ENCODE results near the gene OR4F6. TPM values are rescaled to one million over a fixed set of nuclear protein-coding genes. Genes with fewer than 3 reads are reported as not detected.

Gene OR4F6
- total RNA-seq, 2 donors from 2014 or later: not detected

DNA sequence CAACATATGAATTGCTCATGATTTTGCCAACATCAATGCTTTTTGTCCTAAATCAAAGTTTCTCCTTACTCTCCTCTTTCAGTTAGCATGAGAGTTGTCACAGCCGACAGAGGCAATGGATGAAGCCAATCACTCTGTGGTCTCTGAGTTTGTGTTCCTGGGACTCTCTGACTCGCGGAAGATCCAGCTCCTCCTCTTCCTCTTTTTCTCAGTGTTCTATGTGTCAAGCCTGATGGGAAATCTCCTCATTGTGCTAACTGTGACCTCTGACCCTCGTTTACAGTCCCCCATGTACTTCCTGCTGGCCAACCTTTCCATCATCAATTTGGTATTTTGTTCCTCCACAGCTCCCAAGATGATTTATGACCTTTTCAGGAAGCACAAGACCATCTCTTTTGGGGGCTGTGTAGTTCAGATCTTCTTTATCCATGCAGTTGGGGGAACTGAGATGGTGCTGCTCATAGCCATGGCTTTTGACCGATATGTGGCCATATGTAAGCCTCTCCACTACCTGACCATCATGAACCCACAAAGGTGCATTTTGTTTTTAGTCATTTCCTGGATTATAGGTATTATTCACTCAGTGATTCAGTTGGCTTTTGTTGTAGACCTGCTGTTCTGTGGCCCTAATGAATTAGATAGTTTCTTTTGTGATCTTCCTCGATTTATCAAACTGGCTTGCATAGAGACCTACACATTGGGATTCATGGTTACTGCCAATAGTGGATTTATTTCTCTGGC is 2.5 kb downstream of the OR4F6 start:
- Histone ChIP-seq H3K36me3 (ENCODE audit: control insufficient read depth, insufficient read depth, low read length) (no peaks in the 10 kb centered on the region), H3K27ac (ENCODE audit: low read depth, low read length) (no peak overlapping the region), H3K9ac (ENCODE audit: extremely low read depth, low read length, poor library complexity, severe bottlenecking) (no peak overlapping the region), H3K4me1 (ENCODE audit: control insufficient read depth, insufficient read depth, low read length) (no peaks in the 10 kb centered on the region), H3K9me3 (ENCODE audit: control insufficient read depth, low read length) (no peaks in the 10 kb centered on the region), H3K4me3 (ENCODE audit: low read length) (no peak overlapping the region), H3K27me3 (ENCODE audit: control insufficient read depth, insufficient read depth, low read length, poor library complexity, severe bottlenecking) (no peaks in the 10 kb centered on the region)
- DNase-seq: no peak
- TF ChIP-seq, protein P1, sequence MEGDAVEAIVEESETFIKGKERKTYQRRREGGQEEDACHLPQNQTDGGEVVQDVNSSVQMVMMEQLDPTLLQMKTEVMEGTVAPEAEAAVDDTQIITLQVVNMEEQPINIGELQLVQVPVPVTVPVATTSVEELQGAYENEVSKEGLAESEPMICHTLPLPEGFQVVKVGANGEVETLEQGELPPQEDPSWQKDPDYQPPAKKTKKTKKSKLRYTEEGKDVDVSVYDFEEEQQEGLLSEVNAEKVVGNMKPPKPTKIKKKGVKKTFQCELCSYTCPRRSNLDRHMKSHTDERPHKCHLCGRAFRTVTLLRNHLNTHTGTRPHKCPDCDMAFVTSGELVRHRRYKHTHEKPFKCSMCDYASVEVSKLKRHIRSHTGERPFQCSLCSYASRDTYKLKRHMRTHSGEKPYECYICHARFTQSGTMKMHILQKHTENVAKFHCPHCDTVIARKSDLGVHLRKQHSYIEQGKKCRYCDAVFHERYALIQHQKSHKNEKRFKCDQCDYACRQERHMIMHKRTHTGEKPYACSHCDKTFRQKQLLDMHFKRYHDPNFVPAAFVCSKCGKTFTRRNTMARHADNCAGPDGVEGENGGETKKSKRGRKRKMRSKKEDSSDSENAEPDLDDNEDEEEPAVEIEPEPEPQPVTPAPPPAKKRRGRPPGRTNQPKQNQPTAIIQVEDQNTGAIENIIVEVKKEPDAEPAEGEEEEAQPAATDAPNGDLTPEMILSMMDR (conservative IDR thresholded peaks at IDR 0.05): no peak
- Mint-ChIP-seq H3K27me3 (ENCODE audit: insufficient read depth) (peaks cover 2% of the 10 kb centered on the region), H3K9me3 (no peaks in the 10 kb centered on the region), H3K27ac (no peak overlapping the region), H3K4me3 (no peak overlapping the region), H3K36me3 (ENCODE audit: low read depth) (no peaks in the 10 kb centered on the region), H3K4me1 (no peaks in the 10 kb centered on the region)
- 67 to 85% methylated on average over 2 to 6 of the region's 6 CpGs for WGBS, 2 experiments (ENCODE audit: insufficient coverage in 1 of 2, insufficient read length in 1 of 2)

DNA sequence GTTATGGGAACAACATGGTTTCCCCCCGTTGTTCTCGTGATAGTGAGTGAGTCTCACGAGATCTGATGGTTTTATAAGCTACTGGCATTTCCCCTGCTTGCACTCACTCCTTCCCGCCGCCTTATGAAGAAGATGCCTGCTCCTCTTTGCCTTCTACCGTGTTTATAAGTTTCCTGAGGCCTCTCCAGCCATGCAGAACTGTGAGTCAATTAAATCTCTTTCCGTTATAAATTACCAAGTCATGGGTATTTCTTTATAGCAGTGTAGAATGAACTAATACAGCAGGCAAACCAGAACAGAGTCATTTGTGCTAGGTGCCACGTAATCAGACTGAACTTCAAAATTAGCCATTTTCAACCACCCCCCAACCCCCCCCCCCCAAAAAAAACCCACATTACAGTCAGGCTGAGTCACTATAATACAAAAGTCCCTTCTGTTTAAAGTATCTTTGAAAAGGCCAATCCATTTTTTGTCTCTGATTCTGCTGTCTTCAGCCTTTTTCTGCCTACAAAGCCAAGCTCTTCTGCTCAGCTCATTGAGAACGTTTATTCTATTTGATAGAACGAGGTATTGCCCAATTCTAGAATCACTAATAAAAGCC is 4.1 kb downstream of the OR4F6 start:
- Histone ChIP-seq H3K4me3 (ENCODE audit: low read length) (no peak overlapping the region), H3K9ac (ENCODE audit: extremely low read depth, low read length, poor library complexity, severe bottlenecking) (no peak overlapping the region), H3K9me3 (ENCODE audit: control insufficient read depth, low read length) (no peaks in the 10 kb centered on the region), H3K36me3 (ENCODE audit: control insufficient read depth, insufficient read depth, low read length) (no peaks in the 10 kb centered on the region), H3K27me3 (ENCODE audit: control insufficient read depth, insufficient read depth, low read length, poor library complexity, severe bottlenecking) (no peaks in the 10 kb centered on the region), H3K27ac (ENCODE audit: low read depth, low read length) (no peak overlapping the region), H3K4me1 (ENCODE audit: control insufficient read depth, insufficient read depth, low read length) (no peaks in the 10 kb centered on the region)
- DNase-seq: no peak
- no peaks in the 10 kb centered on the region for H3K9me3 Mint-ChIP-seq
- H3K4me1 Mint-ChIP-seq: no peaks in the 10 kb centered on the region
- no peak overlapping the region for H3K4me3 Mint-ChIP-seq
- H3K27me3 Mint-ChIP-seq (ENCODE audit: insufficient read depth): peaks cover 2% of the 10 kb centered on the region
- H3K36me3 Mint-ChIP-seq (ENCODE audit: low read depth): no peaks in the 10 kb centered on the region
- WGBS, 2 experiments (ENCODE audit: insufficient coverage in 1 of 2, insufficient read length in 1 of 2): 74% methylated on average over 8 to 10 of the region's 10 CpGs
- H3K27ac Mint-ChIP-seq: no peak overlapping the region
- TF ChIP-seq, protein P1 (conservative IDR thresholded peaks at IDR 0.05): no peak

DNA sequence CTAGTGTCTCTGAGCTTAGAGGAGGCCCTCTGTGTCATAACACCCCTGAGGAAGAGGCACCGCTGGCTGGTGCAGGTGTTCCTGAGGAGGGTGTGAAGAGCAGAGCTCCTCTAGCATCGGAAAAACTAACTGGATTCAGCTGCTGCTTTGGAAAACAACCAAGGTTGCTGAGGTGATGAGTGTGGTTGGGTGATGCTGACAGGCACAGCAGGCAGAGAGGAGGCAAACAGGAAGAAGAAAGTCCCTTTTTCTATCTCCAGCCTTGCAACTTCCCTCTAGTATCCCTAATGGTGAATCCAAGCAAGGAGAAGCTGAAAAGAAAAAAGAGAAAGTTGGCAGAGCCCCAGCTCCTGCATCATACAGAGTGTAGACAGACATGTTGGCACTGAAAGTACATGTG is 4.9 kb downstream of the OR4F6 start:
- H3K4me1 ChIP-seq (ENCODE audit: control insufficient read depth, insufficient read depth, low read length): no peaks in the 10 kb centered on the region
- H3K27me3 ChIP-seq (ENCODE audit: control insufficient read depth, insufficient read depth, low read length, poor library complexity, severe bottlenecking): no peaks in the 10 kb centered on the region
- Mint-ChIP-seq H3K27ac (no peak overlapping the region), H3K27me3 (ENCODE audit: insufficient read depth) (peaks cover 2% of the 10 kb centered on the region), H3K36me3 (ENCODE audit: low read depth) (no peaks in the 10 kb centered on the region), H3K9me3 (no peaks in the 10 kb centered on the region), H3K4me3 (no peak overlapping the region), H3K4me1 (no peaks in the 10 kb centered on the region)
- H3K36me3 ChIP-seq (ENCODE audit: control insufficient read depth, insufficient read depth, low read length): no peaks in the 10 kb centered on the region
- no peak overlapping the region for H3K9ac ChIP-seq (ENCODE audit: extremely low read depth, low read length, poor library complexity, severe bottlenecking)
- 64 to 67% methylated on average over 2 of the region's 2 CpGs for WGBS, 2 experiments (ENCODE audit: insufficient coverage in 1 of 2, insufficient read length in 1 of 2)
- TF ChIP-seq, protein P1 (conservative IDR thresholded peaks at IDR 0.05): no peak
- no peaks in the 10 kb centered on the region for H3K9me3 ChIP-seq (ENCODE audit: control insufficient read depth, low read length)
- no peak overlapping the region for H3K4me3 ChIP-seq (ENCODE audit: low read length)
- DNase-seq: no peak
- no peak overlapping the region for H3K27ac ChIP-seq (ENCODE audit: low read depth, low read length)
